GM12878 (cell line): ENCODE results near the gene OXT. TPM values are rescaled to one million over a fixed set of nuclear protein-coding genes. Genes with fewer than 3 reads are reported as not detected.

Source experiments
- ATAC-seq: fragments of 200-7000 bp; cut with Tn5 transposase; 3 replicates; pipeline ENCODE4 v1.9.1; 2020; ENCODE audit warnings: mild to moderate bottlenecking, moderate library complexity
- BruUV-seq: library from RNA; stranded (reverse); fragments of 400-500 nt; replicated peaks from 2 replicates; lab custom pipeline; 2021; lab: Mats Ljungman, UMichigan
- CTCF ChIA-PET: fragments of 300-600 bp; sonication (Branson Sonifier 250); formaldehyde crosslinking; extraction: SDS; loops from one replicate; lab custom pipeline; 2021; ENCODE audit warnings: inconsistent platforms; lab: Yijun Ruan, JAX
- POLR2A ChIA-PET: fragments of 350-600 bp; formaldehyde crosslinking; extraction: SDS; loops from one replicate; lab custom pipeline; 2021; ENCODE audit warnings: inconsistent platforms; lab: Charles Lee
- RAD21 ChIA-PET: fragments of 300-600 bp; sonication (Branson Sonifier 250); formaldehyde crosslinking; loops from one replicate; lab custom pipeline; 2023; ENCODE audit warnings: antibody characterized with exemption; ENCODE audit not compliant: unreplicated experiment; lab: Charles Lee
- SMC1A ChIA-PET: fragments of 300-600 bp; sonication (Branson Sonifier 250); formaldehyde crosslinking; loops from one replicate; lab custom pipeline; 2023; ENCODE audit not compliant: unreplicated experiment, uncharacterized antibody; lab: Charles Lee
- DNase-seq: peaks from one replicate; pipeline ENCODE4 v3.0.0-alpha.2; 2011; ENCODE audit warnings: low read depth, low spot score
- FAIRE-seq: peaks from 3 replicates; lab custom pipeline; 2011; peaks lifted over from hg19 to GRCh38; lab: Jason Lieb, UNC
- H2AFZ ChIP-seq: 2 replicates; pipeline ENCODE4 v1.6.0; 2011; ENCODE audit warnings: low read depth, low read length, control low read depth; ENCODE audit not compliant: control insufficient read depth
- H3K27ac ChIP-seq: 2 replicates; pipeline ENCODE4 v1.5.1; 2011; ENCODE audit warnings: control low read depth; ENCODE audit not compliant: control insufficient read depth, insufficient read depth
- H3K27me3 ChIP-seq, 2 experiments: replicated peaks in 1 of 2; 2 replicates each; pipeline versions ENCODE4 v1.6.0 to v1.6.1; 2011; ENCODE audit warnings: low read length in 1 of 2; ENCODE audit not compliant: control insufficient read depth in 2 of 2, insufficient read depth in 2 of 2
- H3K36me3 ChIP-seq, 2 experiments: 2 replicates each; pipeline ENCODE4 v1.5.1; 2011; ENCODE audit warnings: low read length in 1 of 2; ENCODE audit not compliant: control insufficient read depth in 2 of 2, insufficient read depth in 2 of 2
- H3K4me1 ChIP-seq: 2 replicates; pipeline ENCODE4 v1.6.1; 2011; ENCODE audit warnings: mild to moderate bottlenecking, low read length, moderate library complexity, mixed read lengths; ENCODE audit not compliant: control insufficient read depth, insufficient read depth
- H3K4me2 ChIP-seq: 2 replicates; pipeline ENCODE4 v1.6.0; 2011; ENCODE audit warnings: control low read depth; ENCODE audit not compliant: control insufficient read depth, insufficient read depth
- H3K4me3 ChIP-seq: fragments of 200-600 bp; sonication (generic); 2 replicates; pipeline ENCODE4 v1.5.1; 2016
- H3K79me2 ChIP-seq: 2 replicates; pipeline ENCODE4 v1.6.0; 2011; ENCODE audit warnings: low read length; ENCODE audit not compliant: control insufficient read depth, insufficient read depth
- H3K9ac ChIP-seq: 2 replicates; pipeline ENCODE4 v1.8.0; 2011; ENCODE audit warnings: low read length, control low read depth, mixed read lengths; ENCODE audit not compliant: control insufficient read depth, insufficient read depth
- H3K9me3 ChIP-seq: replicated peaks from 3 replicates; pipeline ENCODE4 v1.5.1; 2011; ENCODE audit warnings: mild to moderate bottlenecking, low read length; ENCODE audit not compliant: control insufficient read depth, insufficient read depth
- H4K20me1 ChIP-seq: 2 replicates; pipeline ENCODE4 v1.6.0; 2011; ENCODE audit not compliant: control insufficient read depth, insufficient read depth
- EP300 ChIP-seq, 2 experiments: fragments of 150-350 bp in 1 of 2; IDR thresholded peaks; 2 replicates each; pipeline ENCODE4 v1.6.1; 2011 to 2012; ENCODE audit warnings: low read depth in 2 of 2, low read length in 2 of 2, borderline replicate concordance in 1 of 2, improper control_type of control experiment in 1 of 2, inconsistent platforms in 1 of 2; ENCODE audit not compliant: control insufficient read depth in 1 of 2
- NFIC ChIP-seq: IDR thresholded peaks from 2 replicates; pipeline ENCODE4 v1.6.1; 2012; ENCODE audit warnings: low read depth, mild to moderate bottlenecking, inconsistent platforms, low read length, moderate library complexity
- POLR2AphosphoS5 ChIP-seq: IDR thresholded peaks from 2 replicates; pipeline ENCODE4 v1.6.1; 2011; ENCODE audit warnings: mild to moderate bottlenecking, low read length, inconsistent platforms
- RAD51 ChIP-seq: fragments of 450-650 bp; IDR thresholded peaks from 2 replicates; pipeline ENCODE4 v1.6.1; 2016; ENCODE audit warnings: moderate library complexity, mild to moderate bottlenecking, inconsistent platforms
- RB1 ChIP-seq: fragments of 450-650 bp; formaldehyde crosslinking; IDR thresholded peaks from 2 replicates; pipeline ENCODE4 v1.6.1; 2017; ENCODE audit warnings: mild to moderate bottlenecking, borderline replicate concordance
- RELA ChIP-seq: fragments of 450-650 bp; IDR thresholded peaks from 2 replicates; pipeline ENCODE4 v1.8.0; 2014; ENCODE audit warnings: borderline replicate concordance; ENCODE audit not compliant: partially characterized antibody
- SIX5 ChIP-seq: IDR thresholded peaks from 2 replicates; pipeline ENCODE4 v1.6.1; 2011; ENCODE audit warnings: mild to moderate bottlenecking, low read depth, low read length, moderate library complexity; ENCODE audit not compliant: severe bottlenecking
- SMC3 ChIP-seq: IDR thresholded peaks from 2 replicates; pipeline ENCODE4 v1.6.1; 2011; ENCODE audit warnings: low read length, improper control_type of control experiment, borderline replicate concordance
- ZBED1 ChIP-seq: IDR thresholded peaks from 2 replicates; pipeline ENCODE4 v1.6.1; 2016; ENCODE audit warnings: borderline replicate concordance
- WGBS: methylation state at CpG from one replicate; pipeline ENCODE4 v1.1.6; 2016; ENCODE audit warnings: low lambda C conversion rate; ENCODE audit not compliant: insufficient replicate concordance, insufficient coverage; ENCODE audit errors: missing lambda C conversion rate; 5-methylcytosine and 5-hydroxymethylcytosine counted together
- in situ Hi-C: fragments of 300-500 bp; cut with MboI; formaldehyde crosslinking; loops from 9 replicates; pipeline ENCODE4 v1.14.3; 2018; ENCODE audit warnings: mixed read lengths
- intact Hi-C: fragments of 100-400 bp; cut with micrococcal nuclease; formaldehyde crosslinking; loops from one replicate; pipeline ENCODE4 v1.14.2; 2022; ENCODE audit not compliant: unreplicated experiment
- polyA plus RNA-seq, 11 experiments: library from polyadenylated mRNA; depleted of rRNA in 4 of 11; unstranded in 6 of 11; stranded (reverse) in 5 of 11; fragments of >200 nt; fragmentation: Nextera tagmentation in 4 of 11; fragmentation: Illumina TruSeq in 1 of 11; extraction: Ambion mirVana in 4 of 11; extraction: Trizol in 1 of 11; gene quantifications; 1 replicate in 1 of 11; 2 replicates in 10 of 11; pipeline versions ENCODE4 v1.2.1 to v1.2.3, GENCODE V29; 2011 to 2016; ENCODE audit warnings: inconsistent platforms in 2 of 11, missing spikeins in 2 of 11, low read depth in 1 of 11
- total RNA-seq, 4 experiments: library from RNA; depleted of rRNA in 3 of 4; stranded (reverse); fragments of >200 nt in 3 of 4; fragmentation: Illumina TruSeq in 1 of 4; extraction: Trizol in 1 of 4; gene quantifications; 2 replicates each; pipeline versions ENCODE4 v1.2.1 to v1.2.3, GENCODE V29; 2013 to 2021
- TF ChIP-seq, protein P1 (sequence below): fragments of 450-650 bp; IDR thresholded peaks from 2 replicates; pipeline ENCODE4 v1.6.1; 2017; ENCODE audit warnings: mild to moderate bottlenecking, low read depth, inconsistent platforms; ENCODE audit not compliant: poor library complexity, severe bottlenecking
- TF ChIP-seq, protein P2 (sequence below): fragments of 450-650 bp; formaldehyde crosslinking; IDR thresholded peaks from 2 replicates; pipeline ENCODE4 v1.5.0; 2022; ENCODE audit warnings: mild to moderate bottlenecking, missing genetic modification characterization

Gene OXT
- total and polyA plus RNA-seq, 10 of the 15 experiments (the other 5 are each of a cell fraction or from before 2014, with no cell fraction given): not detected

DNA sequence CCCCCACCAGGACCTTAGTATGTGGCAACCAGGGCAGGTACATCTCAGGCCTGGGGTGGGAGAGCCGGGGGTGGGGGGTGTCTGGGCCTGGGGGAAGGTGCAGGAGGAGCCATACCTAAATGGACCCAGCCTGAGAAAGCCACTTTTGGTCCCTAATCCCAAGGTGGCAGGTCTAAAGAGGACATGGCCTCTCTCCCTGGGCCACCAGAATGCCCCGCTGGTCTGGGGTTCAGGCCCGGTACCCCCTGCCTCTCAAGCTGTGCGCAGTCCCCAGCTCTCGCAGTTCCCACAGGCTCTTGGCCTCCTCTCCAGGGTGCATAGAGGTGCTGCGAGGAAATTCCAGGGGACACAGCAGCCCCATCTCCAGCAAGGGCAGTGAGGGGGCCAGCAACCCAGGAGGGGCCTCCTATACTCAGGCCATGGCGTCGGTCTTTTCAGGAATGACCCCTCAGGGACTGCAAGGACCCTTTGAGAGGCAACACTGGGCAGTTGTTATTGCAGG lies 14.2 kb downstream of the OXT start:
- H4K20me1 ChIP-seq: no peaks in the 10 kb centered on the region
- in situ Hi-C loops: no loop called here
- BruUV-seq: no TSS peak
- no peaks in the 10 kb centered on the region for H3K36me3 ChIP-seq
- WGBS: 65% methylated on average over 8 of the region's 8 CpGs
- no peak overlapping the region for H3K4me3 ChIP-seq
- H3K27me3 ChIP-seq: peaks cover 15 to 20% of the 10 kb centered on the region in 2 experiments
- no peak for TF ChIP-seq RAD51
- TF ChIP-seq, all 136 proteins: peak for 0
- CTCF ChIA-PET: interaction anchor here (0.9 kb wide), 1 partner anchor 32 kb away, joined by 3 read pairs; no protein-coding TSS in a partner anchor
- ATAC-seq: no peak
- RAD21 ChIA-PET: no interaction called here
- H3K79me2 ChIP-seq: no peaks in the 10 kb centered on the region
- no peak for FAIRE-seq
- intact Hi-C loops: no loop called here
- H3K9me3 ChIP-seq: no peaks in the 10 kb centered on the region
- H2AFZ ChIP-seq: no peak overlapping the region
- POLR2A ChIA-PET: no interaction called here
- SMC1A ChIA-PET: no interaction called here
- H3K4me2 ChIP-seq: no peak overlapping the region
- no peak overlapping the region for H3K27ac ChIP-seq
- H3K9ac ChIP-seq: no peak overlapping the region
- H3K4me1 ChIP-seq: no peaks in the 10 kb centered on the region
- DNase-seq: no peak

DNA sequence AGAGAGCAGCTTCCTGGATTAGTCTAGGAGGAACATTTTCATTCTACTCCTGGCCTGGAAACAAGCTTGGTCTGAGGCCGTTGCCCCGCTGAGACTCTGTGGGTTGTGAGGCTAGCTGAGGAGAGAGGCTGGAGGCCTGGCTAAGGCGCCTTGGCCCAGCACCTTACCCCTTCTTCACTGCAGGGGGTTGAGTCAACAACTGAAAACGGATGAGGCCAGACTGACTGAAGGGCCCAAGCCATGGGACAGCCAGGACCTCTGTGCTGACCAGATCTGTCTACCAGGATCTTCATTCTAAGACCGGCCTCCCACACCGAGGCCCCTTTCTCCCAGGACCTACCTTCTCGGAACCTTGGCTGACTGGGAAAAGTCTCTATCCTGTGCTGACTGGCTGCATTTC lies 16.6 kb downstream of the OXT start:
- no peak overlapping the region for H3K27ac ChIP-seq
- no TSS peak for BruUV-seq
- no peak for FAIRE-seq
- H3K27me3 ChIP-seq: peaks cover 11 to 17% of the 10 kb centered on the region in 2 experiments
- H3K4me3 ChIP-seq: no peak overlapping the region
- ChIA-PET POLR2A (interaction anchor here (0.5 kb wide), 1 partner anchor 499 kb away, joined by 4 read pairs; no protein-coding TSS in a partner anchor), CTCF (interaction anchor here (1.1 kb wide), 1 partner anchor 19 kb away, joined by 3 read pairs; no protein-coding TSS in a partner anchor), RAD21 (no interaction called here), SMC1A (no interaction called here)
- H3K4me2 ChIP-seq: no peak overlapping the region
- 62% methylated on average over 7 of the region's 7 CpGs for WGBS
- no peaks in the 10 kb centered on the region for H3K79me2 ChIP-seq
- H3K9ac ChIP-seq: no peak overlapping the region
- no peaks in the 10 kb centered on the region for H3K36me3 ChIP-seq
- ATAC-seq: no peak
- H3K9me3 ChIP-seq: no peaks in the 10 kb centered on the region
- no peaks in the 10 kb centered on the region for H3K4me1 ChIP-seq
- intact Hi-C loops: no loop called here
- in situ Hi-C loops: no loop called here
- no peak for DNase-seq
- no peaks in the 10 kb centered on the region for H4K20me1 ChIP-seq
- no peak overlapping the region for H2AFZ ChIP-seq
- TF ChIP-seq POLR2AphosphoS5 (no peak), EP300 (IDR thresholded peaks at IDR 0.05; ENCODE audit: borderline replicate concordance in 1 of 2, control insufficient read depth in 1 of 2, low read depth in 2 of 2, low read length in 2 of 2) (no peak), RB1 (no peak), SMC3 (no peak), ZBED1 (no peak), NFIC (no peak), SIX5 (no peak), RELA (no peak)
- TF ChIP-seq, protein P1, sequence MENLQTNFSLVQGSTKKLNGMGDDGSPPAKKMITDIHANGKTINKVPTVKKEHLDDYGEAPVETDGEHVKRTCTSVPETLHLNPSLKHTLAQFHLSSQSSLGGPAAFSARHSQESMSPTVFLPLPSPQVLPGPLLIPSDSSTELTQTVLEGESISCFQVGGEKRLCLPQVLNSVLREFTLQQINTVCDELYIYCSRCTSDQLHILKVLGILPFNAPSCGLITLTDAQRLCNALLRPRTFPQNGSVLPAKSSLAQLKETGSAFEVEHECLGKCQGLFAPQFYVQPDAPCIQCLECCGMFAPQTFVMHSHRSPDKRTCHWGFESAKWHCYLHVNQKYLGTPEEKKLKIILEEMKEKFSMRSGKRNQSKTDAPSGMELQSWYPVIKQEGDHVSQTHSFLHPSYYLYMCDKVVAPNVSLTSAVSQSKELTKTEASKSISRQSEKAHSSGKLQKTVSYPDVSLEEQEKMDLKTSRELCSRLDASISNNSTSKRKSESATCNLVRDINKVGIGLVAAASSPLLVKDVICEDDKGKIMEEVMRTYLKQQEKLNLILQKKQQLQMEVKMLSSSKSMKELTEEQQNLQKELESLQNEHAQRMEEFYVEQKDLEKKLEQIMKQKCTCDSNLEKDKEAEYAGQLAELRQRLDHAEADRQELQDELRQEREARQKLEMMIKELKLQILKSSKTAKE: no peak
- TF ChIP-seq, protein P2, sequence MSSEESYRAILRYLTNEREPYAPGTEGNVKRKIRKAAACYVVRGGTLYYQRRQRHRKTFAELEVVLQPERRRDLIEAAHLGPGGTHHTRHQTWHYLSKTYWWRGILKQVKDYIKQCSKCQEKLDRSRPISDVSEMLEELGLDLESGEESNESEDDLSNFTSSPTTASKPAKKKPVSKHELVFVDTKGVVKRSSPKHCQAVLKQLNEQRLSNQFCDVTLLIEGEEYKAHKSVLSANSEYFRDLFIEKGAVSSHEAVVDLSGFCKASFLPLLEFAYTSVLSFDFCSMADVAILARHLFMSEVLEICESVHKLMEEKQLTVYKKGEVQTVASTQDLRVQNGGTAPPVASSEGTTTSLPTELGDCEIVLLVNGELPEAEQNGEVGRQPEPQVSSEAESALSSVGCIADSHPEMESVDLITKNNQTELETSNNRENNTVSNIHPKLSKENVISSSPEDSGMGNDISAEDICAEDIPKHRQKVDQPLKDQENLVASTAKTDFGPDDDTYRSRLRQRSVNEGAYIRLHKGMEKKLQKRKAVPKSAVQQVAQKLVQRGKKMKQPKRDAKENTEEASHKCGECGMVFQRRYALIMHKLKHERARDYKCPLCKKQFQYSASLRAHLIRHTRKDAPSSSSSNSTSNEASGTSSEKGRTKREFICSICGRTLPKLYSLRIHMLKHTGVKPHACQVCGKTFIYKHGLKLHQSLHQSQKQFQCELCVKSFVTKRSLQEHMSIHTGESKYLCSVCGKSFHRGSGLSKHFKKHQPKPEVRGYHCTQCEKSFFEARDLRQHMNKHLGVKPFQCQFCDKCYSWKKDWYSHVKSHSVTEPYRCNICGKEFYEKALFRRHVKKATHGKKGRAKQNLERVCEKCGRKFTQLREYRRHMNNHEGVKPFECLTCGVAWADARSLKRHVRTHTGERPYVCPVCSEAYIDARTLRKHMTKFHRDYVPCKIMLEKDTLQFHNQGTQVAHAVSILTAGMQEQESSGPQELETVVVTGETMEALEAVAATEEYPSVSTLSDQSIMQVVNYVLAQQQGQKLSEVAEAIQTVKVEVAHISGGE: no peak
